Neural progenitor cell (in vitro differentiated cells): ENCODE measurements around the gene SLC10A3. TPM values are rescaled to one million over a fixed set of nuclear protein-coding genes. Genes with fewer than 3 reads are reported as not detected.

Experiments
- DNase-seq: peaks from one replicate; pipeline ENCODE4 v3.0.0-alpha.2; 2016; ENCODE audit warnings: low spot score
- H2AFZ ChIP-seq: fragments of 200-600 bp; sonication (generic); replicated peaks from 2 replicates; pipeline ENCODE4 v1.6.1; 2016; ENCODE audit warnings: antibody characterized with exemption
- H3F3A ChIP-seq: fragments of 200-600 bp; sonication (generic); 2 replicates; pipeline ENCODE4 v1.6.1; 2016; ENCODE audit warnings: antibody characterized with exemption, low read depth
- H3K27ac ChIP-seq: fragments of 200-600 bp; sonication (generic); 2 replicates; pipeline ENCODE4 v1.5.1; 2016; ENCODE audit warnings: mild to moderate bottlenecking
- H3K27me3 ChIP-seq: fragments of 200-600 bp; sonication (generic); 2 replicates; pipeline ENCODE4 v1.6.1; 2016; ENCODE audit warnings: mild to moderate bottlenecking, moderate library complexity
- H3K36me3 ChIP-seq: fragments of 200-600 bp; sonication (generic); 2 replicates; pipeline ENCODE4 v1.5.1; 2016
- H3K4me1 ChIP-seq: fragments of 200-600 bp; sonication (generic); 2 replicates; pipeline ENCODE4 v1.6.1; 2016; ENCODE audit warnings: mixed run types
- H3K4me2 ChIP-seq: fragments of 200-600 bp; sonication (generic); 2 replicates; pipeline ENCODE4 v1.6.1; 2016
- H3K4me3 ChIP-seq: fragments of 200-600 bp; sonication (generic); 2 replicates; pipeline ENCODE4 v1.5.1; 2016
- H3K79me2 ChIP-seq: fragments of 200-600 bp; sonication (generic); 2 replicates; pipeline ENCODE4 v1.6.1; 2016; ENCODE audit warnings: low read depth
- H3K9ac ChIP-seq: fragments of 200-600 bp; sonication (generic); 2 replicates; pipeline ENCODE4 v1.6.1; 2016
- H3K9me3 ChIP-seq: fragments of 200-600 bp; sonication (generic); 2 replicates; pipeline ENCODE4 v1.5.1; 2016; ENCODE audit warnings: low read depth
- H4K20me1 ChIP-seq: fragments of 200-600 bp; sonication (generic); 2 replicates; pipeline ENCODE4 v1.6.1; 2016; ENCODE audit warnings: low read depth
- H3K27ac Mint-ChIP-seq: 3 replicates; pipeline ENCODE4 v1.8.0; 2021; ENCODE audit warnings: mixed read lengths
- H3K27me3 Mint-ChIP-seq: 2 replicates; pipeline ENCODE4 v1.8.0; 2022; ENCODE audit warnings: low read depth, mild to moderate bottlenecking, inconsistent platforms, moderate library complexity, mixed read lengths; ENCODE audit not compliant: insufficient read depth
- H3K36me3 Mint-ChIP-seq: 3 replicates; pipeline ENCODE4 v1.8.0; 2021; ENCODE audit warnings: mixed read lengths
- H3K4me1 Mint-ChIP-seq: 3 replicates; pipeline ENCODE4 v1.8.0; 2021; ENCODE audit warnings: mixed read lengths
- H3K4me3 Mint-ChIP-seq: 3 replicates; pipeline ENCODE4 v1.8.0; 2021; ENCODE audit warnings: mild to moderate bottlenecking, moderate library complexity, mixed read lengths
- H3K9me3 Mint-ChIP-seq: 3 replicates; pipeline ENCODE4 v1.8.0; 2020; ENCODE audit warnings: mixed read lengths
- CTCF ChIP-seq: fragments of 200-600 bp; sonication (generic); IDR thresholded peaks from 2 replicates; pipeline ENCODE4 v1.5.1; 2017; ENCODE audit warnings: antibody characterized with exemption, mild to moderate bottlenecking
- EZH2 ChIP-seq: fragments of 200-600 bp; sonication (generic); IDR thresholded peaks from 2 replicates; pipeline ENCODE4 v1.6.1; 2017; ENCODE audit warnings: antibody characterized with exemption, mild to moderate bottlenecking, moderate library complexity
- EZH2phosphoT487 ChIP-seq: fragments of 200-600 bp; sonication (generic); IDR thresholded peaks from 2 replicates; pipeline ENCODE4 v1.6.1; 2017; ENCODE audit warnings: antibody characterized with exemption
- microRNA-seq: library from miRNA; unstranded; fragments of <30 nt; microRNA quantifications from one replicate; pipeline ENCODE4, GENCODE V29; 2016
- small RNA-seq: library from RNA; depleted of rRNA; stranded (forward); fragments of <200 nt; gene quantifications from one replicate; pipeline ENCODE3, GENCODE V24; 2015
- total RNA-seq: library from RNA; depleted of rRNA; stranded (reverse); fragments of >200 nt; gene quantifications from 2 replicates; pipeline ENCODE4 v1.2.3, GENCODE V29; 2015; ENCODE audit warnings: low replicate concordance

The SLC10A3 gene
- total RNA-seq, 1 donor from 2014 or later = 3.5 TPM

GRCh38 chrX:154439841-154440240 is 50.6 kb downstream of the SLC10A3 start:
- no peak overlapping the region for H3K27ac ChIP-seq
- H3K4me1 Mint-ChIP-seq = peaks cover 16% of the 10 kb centered on the region
- no peaks in the 10 kb centered on the region for H3K9me3 ChIP-seq
- no peaks in the 10 kb centered on the region for H3K4me1 ChIP-seq
- peaks cover 46% of the 10 kb centered on the region for H4K20me1 ChIP-seq
- peaks cover 6% of the 10 kb centered on the region for H3K36me3 Mint-ChIP-seq
- H3K27me3 ChIP-seq = no peaks in the 10 kb centered on the region
- peaks cover 19% of the 10 kb centered on the region for H3F3A ChIP-seq
- H2AFZ ChIP-seq = no peak overlapping the region
- H3K9ac ChIP-seq = no peak overlapping the region
- peaks cover 16% of the 10 kb centered on the region for H3K27me3 Mint-ChIP-seq
- no peak overlapping the region for H3K4me2 ChIP-seq
- no peak overlapping the region for H3K4me3 ChIP-seq
- H3K27ac Mint-ChIP-seq = no peak overlapping the region
- TF ChIP-seq EZH2phosphoT487 (no peak), EZH2 (no peak), CTCF (no peak)
- H3K4me3 Mint-ChIP-seq = no peak overlapping the region
- no peaks in the 10 kb centered on the region for H3K36me3 ChIP-seq
- peaks cover 41% of the 10 kb centered on the region for H3K79me2 ChIP-seq
- peaks cover 26% of the 10 kb centered on the region for H3K9me3 Mint-ChIP-seq
- no peak for DNase-seq

- H3K9me3 ChIP-seq = no peaks in the 10 kb centered on the region
- H3K27me3 Mint-ChIP-seq = peaks cover 16% of the 10 kb centered on the region
- no peaks in the 10 kb centered on the region for H3K27me3 ChIP-seq
- H3K4me2 ChIP-seq = peak overlapping the region; percentile 86
- H3K27ac ChIP-seq = no peak overlapping the region
- no peak for DNase-seq
- peaks cover 12% of the 10 kb centered on the region for H3K4me1 Mint-ChIP-seq
- H2AFZ ChIP-seq = no peak overlapping the region
- H3K27ac Mint-ChIP-seq = peak overlapping the region; percentile 99
- no peak overlapping the region for H3K9ac ChIP-seq
- peak overlapping the region; percentile 92 for H3K4me3 Mint-ChIP-seq
- peaks cover 36% of the 10 kb centered on the region for H3K79me2 ChIP-seq
- H3F3A ChIP-seq = peaks cover 15% of the 10 kb centered on the region
- peaks cover 39% of the 10 kb centered on the region for H4K20me1 ChIP-seq
- H3K36me3 ChIP-seq = no peaks in the 10 kb centered on the region
- peaks cover 6% of the 10 kb centered on the region for H3K36me3 Mint-ChIP-seq
- TF ChIP-seq EZH2phosphoT487 (no peak), EZH2 (no peak), CTCF (no peak)
- no peaks in the 10 kb centered on the region for H3K4me1 ChIP-seq
- H3K9me3 Mint-ChIP-seq = peaks cover 27% of the 10 kb centered on the region
- H3K4me3 ChIP-seq = peak overlapping the region; percentile 71
These were observed 52.2 kb downstream of the SLC10A3 start for GRCh38 chrX:154437971-154438893.

Small RNAs within 50 kb of the gene (microRNA-seq; reads per million reads assigned to microRNA genes)
- gene MIR6858 = not detected

Small RNAs within 50 kb of the gene (small RNA-seq; reads per million reads assigned to genes)
- gene MIR6858 (not detected), gene RN7SL697P (not detected)

Other genes starting within 250 kb of the SLC10A3 start
- not detected in 2 replicates for gene OPN1MW3, start 233.0 kb downstream of the SLC10A3 start, total RNA-seq
- gene TEX28, start 195.5 kb downstream of the SLC10A3 start, total RNA-seq = not detected in 2 replicates
- 0.22 TPM in 1 of 2 replicates, not detected in the other for gene TKTL1, start 194.8 kb downstream of the SLC10A3 start, total RNA-seq
- 189 and 559 TPM in 2 replicates for gene FLNA, start 116.0 kb downstream of the SLC10A3 start, total RNA-seq
- 18.3 and 62.0 TPM in 2 replicates for gene EMD, start 111.3 kb downstream of the SLC10A3 start, total RNA-seq
- gene RPL10, start 92.3 kb downstream of the SLC10A3 start, total RNA-seq = 4,507 and 7,403 TPM in 2 replicates
- 14.2 and 27.2 TPM in 2 replicates for gene DNASE1L1, start 81.4 kb downstream of the SLC10A3 start, total RNA-seq
- gene TAFAZZIN, start 79.1 kb downstream of the SLC10A3 start, total RNA-seq = 19.8 and 46.5 TPM in 2 replicates
- 22.6 and 47.4 TPM in 2 replicates for gene ATP6AP1, start 62.0 kb downstream of the SLC10A3 start, total RNA-seq
- 119 and 244 TPM in 2 replicates for gene GDI1, start 53.5 kb downstream of the SLC10A3 start, total RNA-seq
- 30.4 and 36.3 TPM in 2 replicates for gene FAM50A, start 46.5 kb downstream of the SLC10A3 start, total RNA-seq
- gene PLXNA3, start 32.3 kb downstream of the SLC10A3 start, total RNA-seq = 4.3 and 9.6 TPM in 2 replicates
- gene LAGE3, start 11.3 kb downstream of the SLC10A3 start, total RNA-seq = 7.6 and 33.3 TPM in 2 replicates
- 12.1 and 31.1 TPM in 2 replicates for gene UBL4A, start 4.0 kb downstream of the SLC10A3 start, total RNA-seq
- gene FAM3A, start 25.6 kb upstream of the SLC10A3 start, total RNA-seq = 4.5 and 16.8 TPM in 2 replicates
- gene G6PD, start 56.2 kb upstream of the SLC10A3 start, total RNA-seq = 21.6 and 44.6 TPM in 2 replicates
- gene IKBKG, start 57.0 kb upstream of the SLC10A3 start, total RNA-seq = 11.7 and 13.2 TPM in 2 replicates
- not detected in 2 replicates for gene CTAG1A, start 94.5 kb upstream of the SLC10A3 start, total RNA-seq
- not detected in 2 replicates for gene CTAG1B, start 128.7 kb upstream of the SLC10A3 start, total RNA-seq
- gene CTAG2, start 162.9 kb upstream of the SLC10A3 start, total RNA-seq = not detected in 2 replicates